Measurements from ENCODE around the gene HESX1. TPM values are rescaled to one million over a fixed set of nuclear protein-coding genes. Genes with fewer than 3 reads are reported as not detected.

The HESX1 gene
- total and polyA plus RNA-seq, 4 donors: 0.17 to 0.52 (median 0.34) TPM

DNA sequence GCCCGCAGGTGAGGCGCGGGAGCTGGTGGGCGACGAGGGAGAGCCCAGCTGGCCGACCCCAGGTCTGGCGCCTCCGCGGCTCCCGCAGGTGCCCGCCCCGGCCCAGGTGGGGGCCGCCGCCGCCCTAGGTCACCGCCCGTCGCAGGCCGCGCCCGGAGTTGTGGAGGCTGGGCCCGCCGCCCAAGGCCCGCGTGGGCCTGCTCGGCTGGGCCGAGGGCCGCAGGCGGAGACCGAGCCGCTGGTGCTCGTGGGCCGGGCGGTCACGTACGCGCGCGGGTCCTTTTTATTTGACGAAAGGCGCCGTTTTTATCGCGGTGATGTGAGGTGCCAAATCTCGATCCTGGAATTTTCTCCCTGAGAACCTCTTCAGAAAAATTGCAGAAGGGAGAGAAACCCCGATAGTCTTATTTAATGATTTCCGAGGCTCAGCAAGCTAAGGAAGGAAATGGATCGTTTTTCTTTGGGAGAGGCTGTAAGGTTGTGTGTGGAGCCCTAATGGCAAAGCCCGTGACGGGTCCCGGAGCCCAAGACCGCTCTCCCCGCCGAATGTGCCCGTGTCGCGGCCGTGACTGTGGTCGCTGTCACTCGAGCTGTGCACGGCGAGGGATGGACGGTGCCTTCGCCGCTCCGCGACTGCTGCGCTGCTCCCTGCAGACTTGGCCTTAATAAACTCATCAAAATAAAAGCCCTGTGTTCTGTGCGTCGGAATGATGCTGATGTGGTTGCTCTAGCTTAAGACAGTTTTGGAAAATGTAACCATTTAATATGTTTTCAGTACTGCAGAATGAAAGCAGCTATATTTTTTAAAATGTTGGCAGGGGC, 28.4 kb upstream of the HESX1 start:
- H3K36me3 ChIP-seq (ENCODE audit: control insufficient read depth in 4 of 4, insufficient read depth in 3 of 4, low read depth in 1 of 4, low read length in 3 of 4): no peaks in the 10 kb centered on the region
- H3K27me3 ChIP-seq (ENCODE audit: control insufficient read depth in 4 of 4, insufficient read depth in 4 of 4, low read length in 3 of 4): no peaks in the 10 kb centered on the region
- H3K4me1 ChIP-seq (ENCODE audit: control insufficient read depth in 4 of 4, insufficient read depth in 4 of 4, low read length in 3 of 4): peaks cover 0 to 21% (median 10%) of the 10 kb centered on the region in 4 donors
- peak overlapping the region; percentile 77 to 89 for H3K27ac ChIP-seq (ENCODE audit: low read depth in 1 of 2, low read length in 2 of 2)
- WGBS: under 1% methylated on average over 70 of the region's 70 CpGs
- peak overlapping the region; percentile 71 to 93 (median 89) for H3K4me3 ChIP-seq (ENCODE audit: low read depth in 1 of 3, low read length in 3 of 3)
- no peaks in the 10 kb centered on the region for H3K9me3 ChIP-seq (ENCODE audit: control insufficient read depth in 4 of 4, low read length in 3 of 4)
- TF ChIP-seq YY1 (IDR thresholded peaks at IDR 0.05) (peak; percentile 46), EGR1 (IDR thresholded peaks at IDR 0.05; ENCODE audit: low read depth in 2 of 2) (no peak)
- TF ChIP-seq, protein P1, sequence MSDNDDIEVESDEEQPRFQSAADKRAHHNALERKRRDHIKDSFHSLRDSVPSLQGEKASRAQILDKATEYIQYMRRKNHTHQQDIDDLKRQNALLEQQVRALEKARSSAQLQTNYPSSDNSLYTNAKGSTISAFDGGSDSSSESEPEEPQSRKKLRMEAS (IDR thresholded peaks at IDR 0.05): no peak
- DNase-seq (ENCODE audit: low spot score): peak; percentile 49
- H3K9ac ChIP-seq (ENCODE audit: low read depth in 1 of 2, low read length in 2 of 2): peak overlapping the region; percentile 63 to 84

DNA sequence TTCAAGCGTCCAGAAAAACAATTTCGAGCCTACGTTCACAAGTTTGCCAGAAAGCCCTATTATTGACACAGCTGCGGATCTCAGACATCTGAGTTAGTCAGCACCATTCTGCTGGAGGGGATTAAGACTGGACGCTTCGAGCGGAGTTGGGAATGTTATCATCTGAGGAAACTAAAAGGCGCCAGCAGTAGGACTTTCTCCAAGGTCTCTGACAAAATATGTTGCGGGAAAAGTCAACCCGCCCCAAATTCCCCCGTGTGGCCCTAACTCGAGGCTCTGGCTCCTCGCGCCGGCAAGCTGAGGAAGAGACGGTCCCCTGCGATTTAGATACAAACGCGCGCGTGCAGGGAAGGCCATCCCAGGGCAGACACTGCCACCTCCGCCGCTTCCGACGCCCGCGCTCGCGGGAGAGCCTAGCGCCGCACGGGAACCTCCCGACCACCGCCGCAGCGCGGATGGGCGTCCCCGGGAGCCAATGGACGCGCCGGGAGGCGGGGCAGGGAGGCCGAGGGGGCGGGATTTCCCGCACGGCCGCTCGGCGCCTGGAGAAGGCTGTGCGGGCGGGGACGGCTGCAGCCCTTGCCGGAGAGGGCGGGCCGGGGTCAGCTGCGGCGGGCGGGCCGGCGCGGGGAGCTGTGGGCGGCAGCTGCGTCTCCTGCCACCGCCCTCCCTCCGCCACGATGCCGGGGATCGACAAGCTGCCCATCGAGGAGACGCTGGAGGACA, 27.6 kb upstream of the HESX1 start, which contains the start of gene APPL1:
TSS of gene APPL1 (plus strand) at position 526 of the 726 bp plus-strand sequence. CDS start at position 681, 155 bp downstream.
- Histone ChIP-seq H3K27me3 (ENCODE audit: control insufficient read depth in 4 of 4, insufficient read depth in 4 of 4, low read length in 3 of 4) (no peaks in the 10 kb centered on the region), H3K27ac (ENCODE audit: low read depth in 1 of 2, low read length in 2 of 2) (peak within 1 kb of the TSS; percentile 77 to 89), H3K4me1 (ENCODE audit: control insufficient read depth in 4 of 4, insufficient read depth in 4 of 4, low read length in 3 of 4) (peaks cover 0 to 21% (median 10%) of the 10 kb centered on the region in 4 donors), H3K9me3 (ENCODE audit: control insufficient read depth in 4 of 4, low read length in 3 of 4) (no peaks in the 10 kb centered on the region), H3K36me3 (ENCODE audit: control insufficient read depth in 4 of 4, insufficient read depth in 3 of 4, low read depth in 1 of 4, low read length in 3 of 4) (no peaks in the 10 kb centered on the region), H3K9ac (ENCODE audit: low read depth in 1 of 2, low read length in 2 of 2) (peak within 1 kb of the TSS; percentile 84 to 87), H3K4me3 (ENCODE audit: low read depth in 1 of 3, low read length in 3 of 3) (peak within 1 kb of the TSS; percentile 71 to 93 (median 89))
- TF ChIP-seq SP1 (IDR thresholded peaks at IDR 0.05) (peak; percentile 58), GABPA (IDR thresholded peaks at IDR 0.05 in 1 of 2, conservative IDR thresholded peaks at IDR 0.05 in 1 of 2) (peak in 1 of 2 donors; percentile 64), FOXA2 (IDR thresholded peaks at IDR 0.05) (no peak), YY1 (IDR thresholded peaks at IDR 0.05) (no peak), EGR1 (IDR thresholded peaks at IDR 0.05; ENCODE audit: low read depth in 2 of 2) (no peak), FOXA1 (IDR thresholded peaks at IDR 0.05) (no peak), RAD21 (IDR thresholded peaks at IDR 0.05) (peak in 1 of 2 donors; percentile 10), NR2F2 (IDR thresholded peaks at IDR 0.05) (no peak), HNF4A (conservative IDR thresholded peaks at IDR 0.05) (no peak)
- TF ChIP-seq, protein P2, sequence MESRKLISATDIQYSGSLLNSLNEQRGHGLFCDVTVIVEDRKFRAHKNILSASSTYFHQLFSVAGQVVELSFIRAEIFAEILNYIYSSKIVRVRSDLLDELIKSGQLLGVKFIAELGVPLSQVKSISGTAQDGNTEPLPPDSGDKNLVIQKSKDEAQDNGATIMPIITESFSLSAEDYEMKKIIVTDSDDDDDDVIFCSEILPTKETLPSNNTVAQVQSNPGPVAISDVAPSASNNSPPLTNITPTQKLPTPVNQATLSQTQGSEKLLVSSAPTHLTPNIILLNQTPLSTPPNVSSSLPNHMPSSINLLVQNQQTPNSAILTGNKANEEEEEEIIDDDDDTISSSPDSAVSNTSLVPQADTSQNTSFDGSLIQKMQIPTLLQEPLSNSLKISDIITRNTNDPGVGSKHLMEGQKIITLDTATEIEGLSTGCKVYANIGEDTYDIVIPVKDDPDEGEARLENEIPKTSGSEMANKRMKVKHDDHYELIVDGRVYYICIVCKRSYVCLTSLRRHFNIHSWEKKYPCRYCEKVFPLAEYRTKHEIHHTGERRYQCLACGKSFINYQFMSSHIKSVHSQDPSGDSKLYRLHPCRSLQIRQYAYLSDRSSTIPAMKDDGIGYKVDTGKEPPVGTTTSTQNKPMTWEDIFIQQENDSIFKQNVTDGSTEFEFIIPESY (IDR thresholded peaks at IDR 0.05): no peak
- TF ChIP-seq, protein P1 (IDR thresholded peaks at IDR 0.05): no peak
- TF ChIP-seq, protein P3, sequence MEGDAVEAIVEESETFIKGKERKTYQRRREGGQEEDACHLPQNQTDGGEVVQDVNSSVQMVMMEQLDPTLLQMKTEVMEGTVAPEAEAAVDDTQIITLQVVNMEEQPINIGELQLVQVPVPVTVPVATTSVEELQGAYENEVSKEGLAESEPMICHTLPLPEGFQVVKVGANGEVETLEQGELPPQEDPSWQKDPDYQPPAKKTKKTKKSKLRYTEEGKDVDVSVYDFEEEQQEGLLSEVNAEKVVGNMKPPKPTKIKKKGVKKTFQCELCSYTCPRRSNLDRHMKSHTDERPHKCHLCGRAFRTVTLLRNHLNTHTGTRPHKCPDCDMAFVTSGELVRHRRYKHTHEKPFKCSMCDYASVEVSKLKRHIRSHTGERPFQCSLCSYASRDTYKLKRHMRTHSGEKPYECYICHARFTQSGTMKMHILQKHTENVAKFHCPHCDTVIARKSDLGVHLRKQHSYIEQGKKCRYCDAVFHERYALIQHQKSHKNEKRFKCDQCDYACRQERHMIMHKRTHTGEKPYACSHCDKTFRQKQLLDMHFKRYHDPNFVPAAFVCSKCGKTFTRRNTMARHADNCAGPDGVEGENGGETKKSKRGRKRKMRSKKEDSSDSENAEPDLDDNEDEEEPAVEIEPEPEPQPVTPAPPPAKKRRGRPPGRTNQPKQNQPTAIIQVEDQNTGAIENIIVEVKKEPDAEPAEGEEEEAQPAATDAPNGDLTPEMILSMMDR (IDR thresholded peaks at IDR 0.05; ENCODE audit: low read depth, low read length, missing input control): no peak
- TF ChIP-seq, protein P4, sequence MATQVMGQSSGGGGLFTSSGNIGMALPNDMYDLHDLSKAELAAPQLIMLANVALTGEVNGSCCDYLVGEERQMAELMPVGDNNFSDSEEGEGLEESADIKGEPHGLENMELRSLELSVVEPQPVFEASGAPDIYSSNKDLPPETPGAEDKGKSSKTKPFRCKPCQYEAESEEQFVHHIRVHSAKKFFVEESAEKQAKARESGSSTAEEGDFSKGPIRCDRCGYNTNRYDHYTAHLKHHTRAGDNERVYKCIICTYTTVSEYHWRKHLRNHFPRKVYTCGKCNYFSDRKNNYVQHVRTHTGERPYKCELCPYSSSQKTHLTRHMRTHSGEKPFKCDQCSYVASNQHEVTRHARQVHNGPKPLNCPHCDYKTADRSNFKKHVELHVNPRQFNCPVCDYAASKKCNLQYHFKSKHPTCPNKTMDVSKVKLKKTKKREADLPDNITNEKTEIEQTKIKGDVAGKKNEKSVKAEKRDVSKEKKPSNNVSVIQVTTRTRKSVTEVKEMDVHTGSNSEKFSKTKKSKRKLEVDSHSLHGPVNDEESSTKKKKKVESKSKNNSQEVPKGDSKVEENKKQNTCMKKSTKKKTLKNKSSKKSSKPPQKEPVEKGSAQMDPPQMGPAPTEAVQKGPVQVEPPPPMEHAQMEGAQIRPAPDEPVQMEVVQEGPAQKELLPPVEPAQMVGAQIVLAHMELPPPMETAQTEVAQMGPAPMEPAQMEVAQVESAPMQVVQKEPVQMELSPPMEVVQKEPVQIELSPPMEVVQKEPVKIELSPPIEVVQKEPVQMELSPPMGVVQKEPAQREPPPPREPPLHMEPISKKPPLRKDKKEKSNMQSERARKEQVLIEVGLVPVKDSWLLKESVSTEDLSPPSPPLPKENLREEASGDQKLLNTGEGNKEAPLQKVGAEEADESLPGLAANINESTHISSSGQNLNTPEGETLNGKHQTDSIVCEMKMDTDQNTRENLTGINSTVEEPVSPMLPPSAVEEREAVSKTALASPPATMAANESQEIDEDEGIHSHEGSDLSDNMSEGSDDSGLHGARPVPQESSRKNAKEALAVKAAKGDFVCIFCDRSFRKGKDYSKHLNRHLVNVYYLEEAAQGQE (IDR thresholded peaks at IDR 0.05): peak; percentile 71
- WGBS: under 1% methylated on average over 71 of the region's 71 CpGs
- peak; percentile 94 for DNase-seq (ENCODE audit: low spot score)

Data from liver (tissue), 9 donors.